OCI-LY3 (cell line): ENCODE results near the gene ASTN2.

Source experiments
- H2AFZ ChIP-seq: fragments of 200-600, 300-600 bp; shearing (Covaris generic); 2 replicates; pipeline ENCODE4 v1.6.0; 2014; ENCODE audit warnings: antibody characterized with exemption, low read depth, low read length
- H3K27ac ChIP-seq: fragments of 200-600, 300-600 bp; sonication (generic); 2 replicates; pipeline ENCODE4 v1.5.1; 2014; ENCODE audit warnings: mild to moderate bottlenecking, low read length, moderate library complexity, mixed read lengths
- H3K27me3 ChIP-seq: fragments of 200-600, 300-600 bp; sonication (generic); 2 replicates; pipeline ENCODE4 v1.6.1; 2014; ENCODE audit warnings: low read depth, low read length, mixed read lengths
- H3K36me3 ChIP-seq: fragments of 200-600, 300-600 bp; sonication (generic); replicated peaks from 2 replicates; pipeline ENCODE3; 2014; ENCODE audit warnings: low read depth, low read length, mixed read lengths
- H3K4me1 ChIP-seq: fragments of 300-600, 200-600 bp; sonication (generic); 2 replicates; pipeline ENCODE4 v1.6.1; 2014; ENCODE audit warnings: low read length, mixed read lengths
- H3K4me2 ChIP-seq: fragments of 200-600, 300-600 bp; sonication (generic); 2 replicates; pipeline ENCODE4 v1.6.1; 2014; ENCODE audit warnings: low read length, mixed read lengths
- H3K4me3 ChIP-seq: fragments of 300-600, 200-600 bp; sonication (generic); 2 replicates; pipeline ENCODE4 v1.5.1; 2014; ENCODE audit warnings: antibody characterized with exemption, mild to moderate bottlenecking, low read length, moderate library complexity
- H3K79me2 ChIP-seq: fragments of 300-600, 200-600 bp; shearing (Covaris generic); 2 replicates; pipeline ENCODE4 v1.6.1; 2014; ENCODE audit warnings: mild to moderate bottlenecking, low read length, mixed read lengths
- H3K9ac ChIP-seq: fragments of 300-600, 200-600 bp; shearing (Covaris generic); 2 replicates; pipeline ENCODE4 v1.6.0; 2014; ENCODE audit warnings: mild to moderate bottlenecking, low read length, moderate library complexity
- H3K9me3 ChIP-seq: fragments of 200-600, 300-600 bp; shearing (Covaris generic); 2 replicates; pipeline ENCODE4 v1.6.1; 2014; ENCODE audit warnings: low read length, mixed read lengths; ENCODE audit not compliant: insufficient read depth
- H4K20me1 ChIP-seq: fragments of 200-600, 300-600 bp; sonication (generic); 2 replicates; pipeline ENCODE4 v1.6.1; 2016; ENCODE audit warnings: low read length, mixed read lengths; ENCODE audit not compliant: insufficient read depth
- CTCF ChIP-seq: fragments of 200-600, 300-600 bp; sonication (generic); IDR thresholded peaks from 2 replicates; pipeline ENCODE4 v1.5.1; 2014; ENCODE audit warnings: antibody characterized with exemption, low read length, low read depth
- EZH2phosphoT487 ChIP-seq: fragments of 200-600 bp; shearing (Covaris generic); IDR thresholded peaks from 2 replicates; pipeline ENCODE4 v1.6.1; 2018; ENCODE audit warnings: antibody characterized with exemption, mixed run types, low read depth

Gene ASTN2

GRCh38 chr9:116520218-116520617 is 894.6 kb downstream of the ASTN2 start:
- Histone ChIP-seq H3K4me2 (no peak overlapping the region), H3K27me3 (no peaks in the 10 kb centered on the region), H3K4me1 (no peaks in the 10 kb centered on the region), H3K4me3 (no peak overlapping the region), H4K20me1 (no peaks in the 10 kb centered on the region), H3K79me2 (no peaks in the 10 kb centered on the region), H2AFZ (no peak overlapping the region), H3K9ac (no peak overlapping the region), H3K27ac (no peak overlapping the region), H3K9me3 (no peaks in the 10 kb centered on the region), H3K36me3 (no peaks in the 10 kb centered on the region)
- TF ChIP-seq CTCF (no peak), EZH2phosphoT487 (no peak)

GRCh38 chr9:116516456-116516855 is 898.4 kb downstream of the ASTN2 start:
- no peak overlapping the region for H3K9ac ChIP-seq
- H3K79me2 ChIP-seq = no peaks in the 10 kb centered on the region
- no peak overlapping the region for H3K27ac ChIP-seq
- H3K4me3 ChIP-seq = no peak overlapping the region
- no peak overlapping the region for H3K4me2 ChIP-seq
- H3K4me1 ChIP-seq = no peaks in the 10 kb centered on the region
- no peaks in the 10 kb centered on the region for H3K36me3 ChIP-seq
- no peaks in the 10 kb centered on the region for H3K27me3 ChIP-seq
- no peaks in the 10 kb centered on the region for H4K20me1 ChIP-seq
- TF ChIP-seq CTCF (no peak), EZH2phosphoT487 (no peak)
- H2AFZ ChIP-seq = no peak overlapping the region
- H3K9me3 ChIP-seq = no peaks in the 10 kb centered on the region

GRCh38 chr9:116515541-116515940 is 899.3 kb downstream of the ASTN2 start:
- Histone ChIP-seq H4K20me1 (no peaks in the 10 kb centered on the region), H2AFZ (no peak overlapping the region), H3K27me3 (no peaks in the 10 kb centered on the region), H3K9ac (no peak overlapping the region), H3K4me3 (no peak overlapping the region), H3K79me2 (no peaks in the 10 kb centered on the region), H3K27ac (no peak overlapping the region), H3K9me3 (no peaks in the 10 kb centered on the region), H3K36me3 (no peaks in the 10 kb centered on the region), H3K4me1 (no peaks in the 10 kb centered on the region), H3K4me2 (no peak overlapping the region)
- TF ChIP-seq EZH2phosphoT487 (no peak), CTCF (no peak)

- TF ChIP-seq CTCF = no peak
- TF ChIP-seq EZH2phosphoT487 = no peak
- Histone ChIP-seq H3K27me3 (0 out of 2 replicates have a peak, but pooled peaks cover 3% of the 10 kb centered on the region), H3K9me3 (no peaks in the 10 kb centered on the region), H3K9ac (no peak overlapping the region), H3K4me2 (no peak overlapping the region), H4K20me1 (peaks cover 10% of the 10 kb centered on the region), H3K4me1 (peaks cover 20% of the 10 kb centered on the region), H3K27ac (no peak overlapping the region), H3K4me3 (no peak overlapping the region), H3K36me3 (no peaks in the 10 kb centered on the region), H3K79me2 (no peaks in the 10 kb centered on the region), H2AFZ (no peak overlapping the region)
Observed at GRCh38 chr9:116506685-116507084, 908.2 kb downstream of the ASTN2 start.
